MCF 10A (cell line): ENCODE measurements around the gene ZC3H10. TPM values are rescaled to one million over a fixed set of nuclear protein-coding genes. Genes with fewer than 3 reads are reported as not detected.
"Not testable (repeated sequence)": the region's sequence is repeated elsewhere in the genome, so short reads cannot be mapped to it uniquely, and the experiment has no call there.

Source experiments
- BruUV-seq: library from RNA; stranded (reverse); fragments of 400-500 nt; replicated peaks from 2 replicates; lab custom pipeline; 2021; lab: Mats Ljungman, UMichigan
- CTCF ChIA-PET: fragments of 300-600 bp; sonication (Branson Sonifier 250); formaldehyde crosslinking; extraction: SDS; loops from one replicate; lab custom pipeline; 2021; ENCODE audit warnings: antibody characterized with exemption, inconsistent platforms; lab: Yijun Ruan, JAX
- POLR2A ChIA-PET: fragments of 300-600, 350-650 bp; sonication (Branson Sonifier 250); formaldehyde crosslinking; extraction: SDS; loops from one replicate; lab custom pipeline; 2020; ENCODE audit warnings: antibody characterized with exemption, inconsistent platforms; lab: Yijun Ruan, JAX
- DNase-seq: peaks from one replicate; pipeline ENCODE4 v3.0.0-alpha.2; 2018; ENCODE audit not compliant: unreplicated experiment
- H3K27ac Mint-ChIP-seq: one replicate; pipeline ENCODE4 v1.8.0; 2022; ENCODE audit warnings: mild to moderate bottlenecking, low read depth, mixed read lengths; ENCODE audit not compliant: unreplicated experiment
- H3K27me3 Mint-ChIP-seq: one replicate; pipeline ENCODE4 v1.8.0; 2022; ENCODE audit warnings: mixed read lengths; ENCODE audit not compliant: insufficient read depth, unreplicated experiment
- H3K36me3 Mint-ChIP-seq: one replicate; pipeline ENCODE4 v1.8.0; 2022; ENCODE audit warnings: mild to moderate bottlenecking, moderate library complexity, mixed read lengths; ENCODE audit not compliant: insufficient read depth, unreplicated experiment
- H3K4me1 Mint-ChIP-seq: one replicate; pipeline ENCODE4 v1.8.0; 2022; ENCODE audit warnings: mixed read lengths; ENCODE audit not compliant: insufficient read depth, unreplicated experiment
- H3K4me3 Mint-ChIP-seq: one replicate; pipeline ENCODE4 v1.8.0; 2022; ENCODE audit warnings: mild to moderate bottlenecking, moderate library complexity, mixed read lengths; ENCODE audit not compliant: unreplicated experiment
- H3K9me3 Mint-ChIP-seq: one replicate; pipeline ENCODE4 v1.8.0; 2022; ENCODE audit warnings: mixed read lengths; ENCODE audit not compliant: unreplicated experiment
- CTCF ChIP-seq: fragments of 200-600 bp; IDR thresholded peaks from one replicate; pipeline ENCODE4 v1.8.0; 2022; ENCODE audit warnings: antibody characterized with exemption, mild to moderate bottlenecking; ENCODE audit not compliant: unreplicated experiment
- intact Hi-C: fragments of 100-400 bp; cut with micrococcal nuclease; formaldehyde crosslinking; loops from 2 replicates; pipeline ENCODE4 v1.14.1; 2022
- total RNA-seq: library from RNA; stranded (reverse); gene quantifications from 2 replicates; pipeline ENCODE4 v1.2.3, GENCODE V29; 2022

Gene ZC3H10
- total RNA-seq, 1 experiment from 2014 or later: 2.8 TPM

- no peak for TF ChIP-seq CTCF
- Mint-ChIP-seq H3K4me1 (peaks cover 26% of the 10 kb centered on the region), H3K27me3 (no peaks in the 10 kb centered on the region), H3K4me3 (no peak overlapping the region), H3K27ac (no peak overlapping the region), H3K9me3 (no peaks in the 10 kb centered on the region), H3K36me3 (peaks cover 33% of the 10 kb centered on the region)
- no peak for DNase-seq
- intact Hi-C loops: loop anchor here (5.0 kb wide), 1 partner anchor 38 kb away; the partner anchor contains the start of genes RPL41 and ZC3H10
- ChIA-PET CTCF (interaction anchor here (0.5 to 2.4 kb wide), 5 partner anchors 13 to 35 kb away, joined by 3 to 19 read pairs (median 4); partner anchors contain the start of gene ZC3H10), POLR2A (interaction anchor here (0.9 to 3.5 kb wide), 8 partner anchors 10 to 181 kb away, joined by 3 to 16 read pairs (median 5); partner anchors contain the start of genes ESYT1, RAB5B, SMARCC2 and ZC3H10)
- BruUV-seq: no TSS peak
These were observed 36.8 kb downstream of the ZC3H10 start for GRCh38 chr12:56154818-56155217.

GRCh38 chr12:56155256-56155845, 37.3 kb downstream of the ZC3H10 start:
- H3K4me3 Mint-ChIP-seq: no peak overlapping the region
- peaks cover 36% of the 10 kb centered on the region for H3K36me3 Mint-ChIP-seq
- peaks cover 31% of the 10 kb centered on the region for H3K4me1 Mint-ChIP-seq
- H3K9me3 Mint-ChIP-seq: no peaks in the 10 kb centered on the region
- H3K27me3 Mint-ChIP-seq: no peaks in the 10 kb centered on the region
- intact Hi-C loops: no loop called here
- H3K27ac Mint-ChIP-seq: no peak overlapping the region
- no TSS peak for BruUV-seq
- ChIA-PET POLR2A (interaction anchor here (0.9 to 3.5 kb wide), 8 partner anchors 9 to 182 kb away, joined by 3 to 16 read pairs (median 5); partner anchors contain the start of genes ESYT1, RAB5B, SMARCC2 and ZC3H10), CTCF (interaction anchor here (0.6 to 2.4 kb wide), 7 partner anchors 14 to 107 kb away, joined by 3 to 19 read pairs (median 3); partner anchors contain the start of gene ZC3H10)
- no peak for TF ChIP-seq CTCF
- DNase-seq: no peak

GRCh38 chr12:56156464-56157200, 38.6 kb downstream of the ZC3H10 start:
- BruUV-seq: not testable (repeated sequence)
- CTCF ChIA-PET: interaction anchor here (1.8 to 2.4 kb wide), 2 partner anchors 33 to 37 kb away, joined by 4 to 19 read pairs; partner anchors contain the start of gene ZC3H10

GRCh38 chr12:56157201-56158028, 39.3 kb downstream of the ZC3H10 start:
- peak; percentile 56 for TF ChIP-seq CTCF
- H3K4me3 Mint-ChIP-seq: peak overlapping the region; percentile 97
- peak overlapping the region; percentile 100 for H3K27ac Mint-ChIP-seq
- peak; percentile 80 for DNase-seq
- H3K27me3 Mint-ChIP-seq: no peaks in the 10 kb centered on the region
- ChIA-PET CTCF (interaction anchor here (0.6 to 2.6 kb wide), 3 partner anchors 38 to 47 kb away, joined by 4 to 30 read pairs (median 19); partner anchors contain the start of gene ZC3H10), POLR2A (interaction anchor here (0.6 to 7.6 kb wide), 16 partner anchors 8 to 419 kb away, joined by 3 to 146 read pairs (median 8); partner anchors contain the start of genes ESYT1, RNF41, RPL41 and SMARCC2)
- peaks cover 38% of the 10 kb centered on the region for H3K4me1 Mint-ChIP-seq
- BruUV-seq: no TSS peak
- peaks cover 57% of the 10 kb centered on the region for H3K36me3 Mint-ChIP-seq
- intact Hi-C loops: loop anchor here (1.0 kb wide), 1 partner anchor 31 kb away; no protein-coding TSS in a partner anchor
- no peaks in the 10 kb centered on the region for H3K9me3 Mint-ChIP-seq

More at GRCh38 chr12:56156464-56157200, 38.6 kb downstream of the ZC3H10 start:
- intact Hi-C loops: loop anchor here (1.0 kb wide), 1 partner anchor 30 kb away; no protein-coding TSS in a partner anchor
- H3K27ac Mint-ChIP-seq: peak overlapping the region; percentile 100
- peaks cover 49% of the 10 kb centered on the region for H3K36me3 Mint-ChIP-seq
- POLR2A ChIA-PET: interaction anchor here (0.6 to 3.5 kb wide), 6 partner anchors 8 to 189 kb away, joined by 3 to 15 read pairs (median 4); partner anchors contain the start of genes ESYT1 and ZC3H10
- H3K9me3 Mint-ChIP-seq, DNase-seq, H3K27me3 Mint-ChIP-seq: not testable (repeated sequence)
- peaks cover 39% of the 10 kb centered on the region for H3K4me1 Mint-ChIP-seq
- H3K4me3 Mint-ChIP-seq: peak overlapping the region; percentile 97
